Right renal cortex interstitium (tissue), 3 donors: Measurements from ENCODE around the gene ISG15. TPM values are rescaled to one million over a fixed set of nuclear protein-coding genes. Genes with fewer than 3 reads are reported as not detected.
"Not testable (repeated sequence)": the region's sequence is repeated elsewhere in the genome, so short reads cannot be mapped to it uniquely, and the experiment has no call there.

Experiments
- DNase-seq, 3 donors: peaks; one replicate each; pipeline ENCODE4 v3.0.0-alpha.2; 2013; ENCODE audit warnings: low read depth in 3 of 3, low spot score in 2 of 3
- polyA plus RNA-seq, 3 donors: library from polyadenylated mRNA; unstranded; fragments of 120-200 nt; gene quantifications; one replicate each; pipeline ENCODE4 v1.2.1, GENCODE V29; 2013; ENCODE audit not compliant: insufficient read length in 3 of 3

The ISG15 gene
- polyA plus RNA-seq, 3 donors, result 9.4 to 15.0 (median 10.7) TPM

- no peak for DNase-seq
These were observed 42.8 kb downstream of the ISG15 start for GRCh38 chr1:1055841-1056736.

- DNase-seq, result not testable (repeated sequence)
These were observed 44.4 kb downstream of the ISG15 start for GRCh38 chr1:1057769-1058087.

DNA sequence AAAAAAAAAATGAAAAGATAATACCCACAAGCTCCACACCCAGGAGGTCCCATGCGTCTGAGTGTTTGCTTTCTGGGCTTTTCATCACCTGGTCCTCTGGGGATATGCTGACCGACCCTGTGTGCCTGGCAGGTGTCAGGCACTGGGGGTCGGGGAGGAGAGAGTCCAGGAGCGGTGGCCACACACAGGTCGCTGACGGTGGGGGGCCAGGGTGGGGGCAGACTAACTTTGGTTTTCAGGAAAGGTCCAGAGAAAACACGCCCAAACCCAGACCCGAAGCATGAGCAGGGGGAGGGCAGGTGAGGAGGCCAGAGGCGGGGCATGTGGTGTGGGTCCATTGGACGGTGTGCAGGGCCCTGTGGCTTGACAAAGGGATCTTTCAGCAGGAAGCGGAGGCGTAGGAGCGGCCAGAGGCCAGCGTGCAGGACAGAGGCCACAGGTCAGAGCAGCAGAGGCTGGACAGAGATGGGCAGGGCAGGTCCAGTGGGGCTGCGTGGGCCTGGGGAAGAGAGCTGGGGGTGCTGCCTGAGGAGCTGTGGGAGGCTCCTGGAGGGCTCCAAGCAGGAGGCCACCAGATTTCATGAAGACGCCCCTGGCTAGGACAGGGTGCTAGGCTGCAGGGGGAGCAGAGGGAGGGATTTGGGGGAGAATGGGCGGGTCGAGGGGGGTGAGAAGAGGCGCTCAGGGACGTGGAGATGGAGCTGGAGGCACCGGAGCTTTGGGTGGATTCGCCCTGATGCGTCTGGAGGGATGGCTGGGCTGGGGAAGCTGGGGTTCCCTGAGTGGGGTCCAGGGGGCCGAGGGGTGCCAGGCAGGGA lies 45.0 kb downstream of the ISG15 start:
- DNase-seq, result no peak

GRCh38 chr1:1058921-1059493 lies 45.7 kb downstream of the ISG15 start:
- DNase-seq, result no peak

DNA sequence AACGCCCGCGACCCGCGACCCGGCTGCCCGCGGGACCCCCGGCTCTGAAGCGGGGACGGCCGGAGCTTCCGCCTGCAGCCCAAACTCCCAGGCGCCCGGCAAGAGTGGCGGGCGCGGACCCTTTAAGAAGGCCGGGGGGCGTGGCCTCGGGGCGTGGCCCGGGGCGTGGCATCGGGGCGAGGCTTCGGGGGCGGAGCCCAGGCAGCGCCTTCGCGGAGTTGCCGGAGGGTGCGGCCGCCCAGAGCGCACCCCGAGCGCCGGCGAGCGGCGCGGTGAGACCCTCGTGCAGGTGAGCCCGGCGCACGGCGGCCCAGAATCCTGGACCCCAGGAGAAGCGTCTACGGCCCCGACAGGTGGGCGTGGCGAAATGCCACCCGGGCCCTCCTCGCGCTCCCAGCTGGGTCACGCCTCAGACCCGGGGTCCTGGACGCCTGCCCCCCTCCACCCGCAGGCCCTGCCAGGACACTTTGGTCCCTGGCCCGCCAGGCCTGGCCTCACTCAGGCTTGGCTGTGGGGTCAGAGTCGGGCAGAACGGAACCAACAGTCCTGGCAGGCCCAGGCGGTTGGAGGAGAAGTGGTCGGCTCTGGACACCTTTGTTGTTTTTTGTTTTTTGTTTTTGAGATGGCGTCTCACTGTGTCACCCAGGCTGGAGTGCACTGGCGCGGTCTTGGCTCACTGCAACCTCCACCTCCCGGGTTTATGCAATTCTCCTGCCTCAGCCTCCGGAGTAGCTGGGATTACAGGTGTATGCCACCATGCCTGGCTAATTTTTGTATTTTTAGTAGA lies 46.4 kb downstream of the ISG15 start:
- DNase-seq, result no peak

DNA sequence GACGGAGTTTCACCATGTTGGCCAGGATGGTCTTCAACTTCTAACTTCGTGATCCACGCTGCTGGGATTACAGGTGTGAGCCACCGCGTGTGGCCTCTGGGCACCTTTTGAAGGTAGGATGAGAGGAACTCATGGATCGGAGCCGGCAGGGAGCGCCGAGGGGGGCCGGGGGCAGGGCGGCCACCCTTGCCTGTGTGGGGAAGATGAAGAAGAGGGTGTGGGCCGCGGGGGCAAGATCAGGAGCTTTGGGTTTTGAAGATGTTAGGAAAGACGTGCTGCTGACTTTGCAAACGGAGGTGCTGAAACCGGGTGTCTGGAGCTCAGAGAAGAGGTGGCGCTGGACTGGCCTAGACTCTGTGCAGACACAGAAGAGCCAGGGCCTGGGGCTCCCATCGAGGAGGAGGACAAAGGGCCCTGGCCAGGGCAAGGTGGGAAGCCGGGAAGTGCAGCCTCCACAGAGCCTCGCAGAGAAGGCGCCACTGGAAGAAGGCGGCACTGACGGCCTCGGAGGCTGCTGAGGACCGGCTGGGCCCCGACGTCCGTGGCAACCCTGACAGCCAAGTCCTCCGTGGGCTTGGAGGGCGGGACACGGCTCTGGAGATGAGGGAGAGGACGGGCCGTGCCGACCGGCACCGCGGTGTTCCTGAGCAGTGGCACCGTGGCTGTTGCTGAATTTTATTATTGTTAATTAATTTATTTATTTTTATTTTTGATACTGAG lies 47.1 kb downstream of the ISG15 start:
- no peak for DNase-seq

DNA sequence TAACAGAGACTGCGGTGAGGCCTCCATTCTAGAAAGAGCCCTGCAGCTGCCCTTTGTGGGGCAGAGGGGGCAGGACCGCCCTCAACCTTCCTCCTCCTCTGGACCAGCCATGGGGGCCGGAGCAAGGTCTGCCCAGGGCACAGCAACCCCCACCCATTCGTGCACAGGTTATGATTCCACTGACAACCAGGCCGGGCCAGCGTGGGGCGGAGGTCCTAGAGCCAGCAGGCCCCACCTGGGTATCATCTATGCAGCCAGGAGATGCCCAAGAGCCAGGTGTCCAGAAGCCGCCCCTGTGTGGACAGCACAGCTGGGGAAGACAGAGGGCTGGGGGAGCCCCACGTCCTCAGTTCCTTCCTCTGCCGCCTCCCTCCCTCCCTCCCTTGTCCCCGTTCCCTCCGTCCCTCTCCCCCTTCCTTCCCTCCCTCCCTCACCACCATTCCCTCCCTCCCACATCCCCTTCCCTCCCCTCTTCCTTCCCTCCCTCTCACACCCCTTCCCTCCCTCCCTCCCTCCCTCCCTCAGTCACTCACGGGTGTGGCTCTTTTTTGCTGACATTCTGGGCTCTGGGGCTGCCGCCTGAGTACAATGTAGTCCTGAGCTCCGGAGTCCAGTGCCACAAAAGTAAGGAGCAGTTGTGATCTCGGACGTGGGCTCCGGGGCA lies 48.5 kb downstream of the ISG15 start:
- DNase-seq, result no peak

GRCh38 chr1:1062348-1063163 lies 49.3 kb downstream of the ISG15 start:
- no peak for DNase-seq

DNA sequence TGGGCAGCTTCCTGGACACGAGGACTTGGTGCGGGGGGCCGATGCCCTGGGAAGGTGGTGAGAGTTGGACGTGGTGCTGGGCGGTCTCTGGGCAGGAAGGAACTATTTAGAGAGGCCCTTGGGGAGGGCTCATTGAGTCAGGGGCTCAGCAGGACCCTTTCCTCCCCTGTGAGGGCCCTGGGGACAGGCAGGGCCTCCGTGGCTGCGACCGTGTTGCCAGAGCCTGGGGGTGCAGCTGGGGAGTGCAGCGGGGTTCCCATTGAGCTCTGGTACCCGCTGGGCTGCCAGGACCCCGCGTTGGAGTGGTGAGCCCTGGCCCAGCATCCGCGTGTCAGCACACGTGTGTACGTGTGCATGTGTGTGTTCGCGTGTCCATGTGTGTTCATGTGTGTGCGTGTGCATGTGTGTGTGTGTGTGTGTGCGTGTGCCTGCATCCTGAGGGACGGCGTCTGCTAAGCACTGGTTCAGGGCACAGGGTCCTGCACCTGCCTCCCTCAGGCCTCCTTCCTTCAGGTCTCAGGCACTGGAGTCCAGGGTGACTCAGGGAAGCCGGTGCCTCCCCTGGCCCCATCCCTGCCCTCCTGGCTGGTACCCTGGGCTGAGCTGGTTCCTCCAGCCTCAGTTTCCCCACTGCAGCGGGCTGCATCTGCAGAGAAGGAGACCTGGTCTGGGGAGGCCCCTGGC lies 50.1 kb downstream of the ISG15 start:
- DNase-seq, result no peak

Other genes with a start within 250 kb of the ISG15 start
- gene SAMD11, start 89.6 kb upstream of the ISG15 start, polyA plus RNA-seq, result 10 to 100 TPM; 39.9 to 43.0 (median 42.7) TPM
- 10 to 100 TPM; 56.1 to 60.0 (median 59.4) TPM for gene NOC2L, start 54.2 kb upstream of the ISG15 start, polyA plus RNA-seq
- 1 to 10 TPM; 6.5 to 8.0 (median 6.5) TPM for gene KLHL17, start 52.9 kb upstream of the ISG15 start, polyA plus RNA-seq
- gene PLEKHN1, start 47.0 kb upstream of the ISG15 start, polyA plus RNA-seq, result under 1 TPM; 0.17 to 0.27 (median 0.22) TPM
- gene PERM1, start 31.4 kb upstream of the ISG15 start, polyA plus RNA-seq, result under 1 TPM in 2 of 3 donors, not detected in 1; 0.17 to 0.21 TPM
- 10 to 100 TPM; 13.6 to 17.3 (median 16.1) TPM for gene HES4, start 13.4 kb upstream of the ISG15 start, polyA plus RNA-seq
- gene AGRN, start 6.6 kb downstream of the ISG15 start, polyA plus RNA-seq, result 100 to 1,000 TPM; 178 to 219 (median 182) TPM
- under 1 TPM in 2 of 3 donors, not detected in 1; 0.29 to 0.40 TPM for gene RNF223, start 60.8 kb downstream of the ISG15 start, polyA plus RNA-seq
- gene C1orf159, start 102.6 kb downstream of the ISG15 start, polyA plus RNA-seq, result 1 to 10 TPM; 5.3 to 7.0 (median 6.3) TPM
- under 1 TPM; 0.29 to 0.71 (median 0.58) TPM for gene TTLL10, start 160.4 kb downstream of the ISG15 start, polyA plus RNA-seq
- gene TNFRSF18, start 193.1 kb downstream of the ISG15 start, polyA plus RNA-seq, result under 1 TPM in 2 of 3 donors, not detected in 1; 0.33 to 0.68 TPM
- 1 to 10 TPM in 1 of 3 donors, under 1 TPM in 2; 0.74 to 1.9 (median 0.93) TPM for gene TNFRSF4, start 200.7 kb downstream of the ISG15 start, polyA plus RNA-seq
- 100 to 1,000 TPM; 109 to 126 (median 123) TPM for gene SDF4, start 218.5 kb downstream of the ISG15 start, polyA plus RNA-seq
- 10 to 100 TPM; 15.2 to 18.8 (median 18.4) TPM for gene B3GALT6, start 218.7 kb downstream of the ISG15 start, polyA plus RNA-seq
- 1 to 10 TPM; 7.0 to 8.6 (median 7.4) TPM for gene C1QTNF12, start 233.2 kb downstream of the ISG15 start, polyA plus RNA-seq